Measurements from ENCODE around the gene MLYCD. TPM values are rescaled to one million over a fixed set of nuclear protein-coding genes. Genes with fewer than 3 reads are reported as not detected.

Gene MLYCD
- total RNA-seq, 2 donors from 2014 or later, result 6.1 to 7.1 TPM

DNA sequence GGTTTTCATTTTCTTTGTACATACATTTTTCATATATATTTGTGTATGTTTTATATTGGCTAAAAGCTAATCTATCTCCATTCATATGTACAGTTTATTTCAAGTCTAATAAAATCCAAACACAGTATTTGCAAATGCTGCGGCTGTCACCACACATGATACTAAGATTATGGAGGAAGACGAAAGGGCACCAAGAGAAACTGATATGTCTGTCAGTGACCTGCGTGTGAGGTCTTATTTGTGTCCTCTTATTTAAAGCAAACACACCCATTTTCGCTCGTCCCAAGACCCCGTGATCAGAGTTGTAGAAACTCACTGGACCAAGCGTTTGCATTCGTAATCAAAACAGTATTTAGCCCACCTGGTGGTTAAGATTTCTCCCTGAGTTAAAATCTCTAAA is 8.2 kb downstream of the MLYCD start:
- Mint-ChIP-seq H3K4me1 (ENCODE audit: low read depth in 2 of 2) (peaks cover 9 to 14% of the 10 kb centered on the region in 2 donors), H3K9me3 (no peaks in the 10 kb centered on the region), H3K27ac (no peak overlapping the region), H3K4me3 (no peak overlapping the region), H3K36me3 (peaks cover 4% of the 10 kb centered on the region), H3K27me3 (no peaks in the 10 kb centered on the region)
- DNase-seq (ENCODE audit: low spot score) (no peak), ATAC-seq (no peak)

DNA sequence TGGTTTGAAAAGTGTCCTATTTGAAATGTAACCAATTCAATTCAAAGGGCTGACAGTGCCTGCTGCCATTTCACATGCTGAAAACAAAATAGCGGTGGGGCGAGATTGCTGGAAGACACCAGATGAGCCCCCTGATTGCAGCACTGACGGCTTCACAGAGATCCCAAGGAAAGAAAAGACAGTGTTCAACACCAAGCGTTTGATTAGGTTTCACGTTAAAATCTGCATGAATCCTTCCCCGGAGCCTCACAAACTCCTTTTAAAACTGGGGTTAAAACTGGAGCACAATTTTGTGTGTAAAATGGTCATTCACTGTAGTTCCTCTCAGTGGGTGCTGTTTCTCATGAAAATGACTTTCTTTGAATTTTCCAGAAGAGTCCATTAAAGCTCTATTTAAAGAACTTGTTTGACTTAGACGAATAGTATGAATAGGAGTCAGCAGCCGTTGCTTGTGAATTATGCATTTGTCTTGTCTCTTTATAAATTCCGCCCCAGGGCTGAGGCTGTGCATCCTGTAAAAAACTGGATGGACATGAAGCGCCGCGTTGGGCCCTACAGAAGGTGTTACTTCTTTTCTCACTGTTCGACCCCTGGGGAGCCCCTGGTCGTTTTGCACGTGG is 8.8 kb downstream of the MLYCD start:
- H3K36me3 Mint-ChIP-seq, result peaks cover 6% of the 10 kb centered on the region
- ATAC-seq (no peak), DNase-seq (ENCODE audit: low spot score) (no peak)
- no peaks in the 10 kb centered on the region for H3K27me3 Mint-ChIP-seq
- H3K4me3 Mint-ChIP-seq, result no peak overlapping the region
- H3K4me1 Mint-ChIP-seq (ENCODE audit: low read depth in 2 of 2), result peaks cover 7 to 11% of the 10 kb centered on the region in 2 donors
- H3K27ac Mint-ChIP-seq, result no peak overlapping the region
- no peaks in the 10 kb centered on the region for H3K9me3 Mint-ChIP-seq

DNA sequence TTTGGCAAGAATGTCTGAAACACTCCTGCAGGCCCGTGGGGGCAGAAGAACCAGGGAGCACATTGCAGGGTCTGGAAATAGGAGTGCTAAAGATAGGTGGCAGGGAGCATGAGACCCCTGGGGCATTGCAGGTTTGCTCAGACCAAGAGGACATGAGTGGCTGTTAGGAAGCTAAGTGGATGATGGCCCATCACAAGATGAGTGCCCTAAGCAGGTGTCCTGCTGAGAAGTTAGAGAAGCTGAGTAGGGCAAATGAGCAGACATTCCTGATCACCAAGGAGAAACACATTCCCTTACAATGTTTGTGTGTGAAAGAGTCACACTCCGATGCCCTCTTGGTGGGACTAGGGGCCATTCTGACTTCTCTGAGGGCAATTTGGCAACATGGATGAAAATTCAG is 9.9 kb downstream of the MLYCD start:
- Mint-ChIP-seq H3K36me3 (peaks cover 6% of the 10 kb centered on the region), H3K27ac (no peak overlapping the region), H3K4me3 (no peak overlapping the region), H3K27me3 (no peaks in the 10 kb centered on the region), H3K9me3 (no peaks in the 10 kb centered on the region), H3K4me1 (ENCODE audit: low read depth in 2 of 2) (peaks cover 0 to 11% of the 10 kb centered on the region in 2 donors)
- ATAC-seq, result no peak
- no peak for DNase-seq (ENCODE audit: low spot score)

DNA sequence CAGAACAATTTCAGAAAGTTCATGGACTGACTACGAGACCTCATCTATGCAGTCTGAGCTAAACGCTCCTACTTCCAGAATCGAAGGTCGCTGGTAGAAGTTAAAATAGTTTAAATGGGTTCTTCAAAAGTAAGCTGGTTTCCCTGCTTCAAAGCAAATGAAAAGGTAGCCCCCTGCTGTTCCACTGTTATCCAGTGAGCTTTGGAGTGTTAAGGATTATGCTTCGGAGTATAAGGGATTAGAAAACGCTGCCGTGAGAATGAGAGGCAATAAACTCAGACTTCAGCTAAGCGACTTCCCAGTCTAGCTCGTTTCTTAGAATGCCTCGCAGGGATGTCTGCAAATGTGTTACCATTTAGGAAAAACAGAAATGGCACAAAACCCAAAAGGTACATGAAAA is 12.4 kb downstream of the MLYCD start:
- Mint-ChIP-seq H3K4me3 (no peak overlapping the region), H3K4me1 (ENCODE audit: low read depth in 2 of 2) (peaks cover 0 to 18% of the 10 kb centered on the region in 2 donors), H3K9me3 (no peaks in the 10 kb centered on the region), H3K36me3 (peaks cover 12% of the 10 kb centered on the region), H3K27me3 (no peaks in the 10 kb centered on the region), H3K27ac (no peak overlapping the region)
- ATAC-seq (no peak), DNase-seq (ENCODE audit: low spot score) (no peak)

DNA sequence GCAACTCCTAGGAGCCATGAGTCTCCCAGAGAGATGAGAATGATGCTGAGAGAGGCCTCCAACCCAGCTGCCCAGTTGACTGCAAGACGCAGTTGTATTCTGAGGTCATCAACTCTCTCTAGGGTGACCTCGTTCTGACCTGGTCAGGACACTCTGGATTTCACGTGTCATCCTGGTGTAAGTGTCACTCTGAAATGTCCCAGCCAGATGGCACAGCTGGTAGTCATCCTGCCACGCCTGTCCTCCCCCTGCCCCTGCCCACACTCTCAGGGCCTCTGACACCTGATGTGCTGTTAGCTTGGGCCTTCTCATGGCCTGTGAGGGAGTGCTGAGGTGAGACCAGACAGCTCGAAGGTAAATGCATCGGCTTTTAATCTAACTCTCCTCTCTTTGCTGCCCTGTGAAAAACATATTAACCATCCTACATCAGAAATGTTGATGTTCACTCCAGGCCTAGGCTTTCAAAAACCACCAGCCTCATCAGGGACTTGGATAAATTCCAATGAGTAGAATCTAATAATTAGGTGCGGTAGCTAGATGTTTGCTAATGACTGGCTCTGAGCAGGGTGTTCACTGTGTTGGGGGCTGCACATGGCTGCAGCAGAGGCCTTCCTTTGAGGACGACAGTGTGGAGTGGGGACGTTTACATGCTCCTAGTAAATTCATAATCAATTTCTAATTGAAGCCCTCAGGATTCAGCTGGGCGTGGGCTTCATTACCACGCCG is 13.8 kb downstream of the MLYCD start:
- DNase-seq (ENCODE audit: low spot score), result no peak
- no peaks in the 10 kb centered on the region for H3K27me3 Mint-ChIP-seq
- H3K27ac Mint-ChIP-seq, result no peak overlapping the region
- H3K4me3 Mint-ChIP-seq, result no peak overlapping the region
- ATAC-seq, result no peak
- H3K9me3 Mint-ChIP-seq, result no peaks in the 10 kb centered on the region
- H3K4me1 Mint-ChIP-seq (ENCODE audit: low read depth in 2 of 2), result peaks cover 0 to 18% of the 10 kb centered on the region in 2 donors
- H3K36me3 Mint-ChIP-seq, result peaks cover 13% of the 10 kb centered on the region

DNA sequence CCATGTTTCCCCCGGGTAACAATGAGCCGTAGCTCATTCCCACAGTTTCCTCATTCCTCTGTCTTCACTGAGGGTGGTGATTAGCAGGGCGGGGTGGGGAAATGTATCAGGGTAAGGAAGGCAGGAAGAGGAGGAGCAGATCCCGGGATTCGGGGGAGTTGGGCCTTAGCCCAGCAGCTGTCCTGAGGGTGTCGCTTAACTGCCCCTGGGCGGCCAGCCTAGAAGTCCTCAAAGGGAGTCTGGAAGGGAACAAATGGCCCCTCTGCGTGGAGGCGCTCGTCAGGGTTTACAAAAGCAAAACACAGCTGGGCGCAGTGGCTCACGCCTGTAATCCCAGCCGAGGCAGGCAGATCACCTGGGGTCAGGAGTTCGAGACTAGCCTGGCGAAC is 14.3 kb downstream of the MLYCD start:
- peaks cover 16% of the 10 kb centered on the region for H3K36me3 Mint-ChIP-seq
- no peak overlapping the region for H3K27ac Mint-ChIP-seq
- no peak for ATAC-seq
- H3K27me3 Mint-ChIP-seq, result no peaks in the 10 kb centered on the region
- no peak overlapping the region for H3K4me3 Mint-ChIP-seq
- DNase-seq (ENCODE audit: low spot score), result no peak
- H3K9me3 Mint-ChIP-seq, result no peaks in the 10 kb centered on the region
- H3K4me1 Mint-ChIP-seq (ENCODE audit: low read depth in 2 of 2), result peaks cover 0 to 18% of the 10 kb centered on the region in 2 donors

DNA sequence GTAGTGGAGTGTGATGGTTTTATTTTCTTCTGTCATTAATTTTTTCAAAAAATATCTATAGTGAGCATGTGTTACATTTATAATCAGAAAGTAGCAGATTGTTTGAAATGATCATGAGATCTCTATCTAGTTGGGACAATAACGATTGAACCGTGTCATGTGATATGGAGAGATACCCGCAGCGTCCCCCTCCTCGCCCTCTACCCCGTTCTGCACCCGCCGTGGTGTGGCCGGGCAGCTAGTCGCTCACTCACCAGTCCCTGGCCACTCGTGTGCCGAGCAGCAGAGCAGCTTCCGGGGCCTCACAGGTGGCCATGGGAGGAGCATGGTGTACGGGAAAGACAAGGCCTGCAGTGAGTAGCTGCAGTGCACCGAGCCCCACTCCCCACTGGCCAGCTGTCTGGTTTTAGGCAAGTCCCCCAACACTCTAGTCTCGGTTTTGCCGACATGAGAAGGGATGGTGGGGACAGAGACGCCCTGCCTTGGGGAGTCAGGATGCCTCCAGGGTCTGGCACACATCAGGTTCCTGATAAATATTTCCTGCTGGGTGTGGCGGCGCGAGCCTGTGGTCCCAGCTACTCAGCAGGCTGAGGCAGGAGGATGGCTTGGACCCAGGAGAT is 15.3 kb downstream of the MLYCD start:
- Mint-ChIP-seq H3K4me1 (ENCODE audit: low read depth in 2 of 2) (peaks cover 9 to 13% of the 10 kb centered on the region in 2 donors), H3K27ac (no peak overlapping the region), H3K4me3 (no peak overlapping the region), H3K36me3 (peaks cover 26% of the 10 kb centered on the region), H3K9me3 (no peaks in the 10 kb centered on the region), H3K27me3 (no peaks in the 10 kb centered on the region)
- ATAC-seq (no peak), DNase-seq (ENCODE audit: low spot score) (no peak)

DNA sequence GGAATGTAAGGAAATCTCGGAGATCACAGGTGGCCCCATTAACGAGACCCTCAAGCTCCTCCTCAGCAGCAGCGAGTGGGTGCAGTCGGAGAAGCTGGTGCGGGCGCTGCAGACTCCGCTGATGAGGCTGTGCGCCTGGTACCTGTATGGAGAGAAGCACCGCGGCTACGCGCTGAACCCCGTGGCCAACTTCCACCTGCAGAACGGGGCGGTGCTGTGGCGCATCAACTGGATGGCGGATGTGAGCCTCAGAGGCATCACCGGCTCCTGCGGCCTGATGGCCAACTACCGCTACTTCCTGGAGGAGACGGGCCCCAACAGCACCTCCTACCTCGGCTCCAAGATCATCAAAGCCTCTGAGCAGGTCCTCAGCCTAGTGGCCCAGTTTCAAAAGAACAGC is 16.2 kb downstream of the MLYCD start:
- ATAC-seq (no peak), DNase-seq (ENCODE audit: low spot score) (no peak)
- no peak overlapping the region for H3K27ac Mint-ChIP-seq
- H3K36me3 Mint-ChIP-seq, result peaks cover 31% of the 10 kb centered on the region
- H3K27me3 Mint-ChIP-seq, result no peaks in the 10 kb centered on the region
- H3K9me3 Mint-ChIP-seq, result no peaks in the 10 kb centered on the region
- H3K4me1 Mint-ChIP-seq (ENCODE audit: low read depth in 2 of 2), result peaks cover 11 to 13% of the 10 kb centered on the region in 2 donors
- no peak overlapping the region for H3K4me3 Mint-ChIP-seq

DNA sequence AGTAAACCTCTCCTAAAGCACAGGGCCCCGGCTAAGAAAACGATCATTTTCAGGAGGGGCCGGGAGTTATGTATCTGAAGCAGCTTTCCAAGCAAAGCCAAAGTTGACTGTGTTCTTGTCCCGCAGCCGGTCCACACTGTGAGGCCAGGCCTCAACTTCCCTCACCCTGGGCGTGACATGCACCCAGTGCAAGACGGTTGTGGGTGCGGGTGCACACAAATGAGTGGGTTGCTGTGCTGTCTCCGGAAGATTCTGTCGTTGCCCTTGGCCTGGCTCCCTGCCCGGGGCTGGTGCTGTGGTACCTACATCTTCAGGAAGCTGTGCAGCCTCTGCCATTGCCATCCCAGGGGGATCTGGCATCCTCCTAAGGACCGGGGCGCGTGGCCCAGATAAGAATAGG is 16.6 kb downstream of the MLYCD start:
- H3K9me3 Mint-ChIP-seq, result no peaks in the 10 kb centered on the region
- ATAC-seq (no peak), DNase-seq (ENCODE audit: low spot score) (no peak)
- H3K4me1 Mint-ChIP-seq (ENCODE audit: low read depth in 2 of 2), result peaks cover 11 to 13% of the 10 kb centered on the region in 2 donors
- no peaks in the 10 kb centered on the region for H3K27me3 Mint-ChIP-seq
- no peak overlapping the region for H3K4me3 Mint-ChIP-seq
- H3K27ac Mint-ChIP-seq, result no peak overlapping the region
- peaks cover 31% of the 10 kb centered on the region for H3K36me3 Mint-ChIP-seq

DNA sequence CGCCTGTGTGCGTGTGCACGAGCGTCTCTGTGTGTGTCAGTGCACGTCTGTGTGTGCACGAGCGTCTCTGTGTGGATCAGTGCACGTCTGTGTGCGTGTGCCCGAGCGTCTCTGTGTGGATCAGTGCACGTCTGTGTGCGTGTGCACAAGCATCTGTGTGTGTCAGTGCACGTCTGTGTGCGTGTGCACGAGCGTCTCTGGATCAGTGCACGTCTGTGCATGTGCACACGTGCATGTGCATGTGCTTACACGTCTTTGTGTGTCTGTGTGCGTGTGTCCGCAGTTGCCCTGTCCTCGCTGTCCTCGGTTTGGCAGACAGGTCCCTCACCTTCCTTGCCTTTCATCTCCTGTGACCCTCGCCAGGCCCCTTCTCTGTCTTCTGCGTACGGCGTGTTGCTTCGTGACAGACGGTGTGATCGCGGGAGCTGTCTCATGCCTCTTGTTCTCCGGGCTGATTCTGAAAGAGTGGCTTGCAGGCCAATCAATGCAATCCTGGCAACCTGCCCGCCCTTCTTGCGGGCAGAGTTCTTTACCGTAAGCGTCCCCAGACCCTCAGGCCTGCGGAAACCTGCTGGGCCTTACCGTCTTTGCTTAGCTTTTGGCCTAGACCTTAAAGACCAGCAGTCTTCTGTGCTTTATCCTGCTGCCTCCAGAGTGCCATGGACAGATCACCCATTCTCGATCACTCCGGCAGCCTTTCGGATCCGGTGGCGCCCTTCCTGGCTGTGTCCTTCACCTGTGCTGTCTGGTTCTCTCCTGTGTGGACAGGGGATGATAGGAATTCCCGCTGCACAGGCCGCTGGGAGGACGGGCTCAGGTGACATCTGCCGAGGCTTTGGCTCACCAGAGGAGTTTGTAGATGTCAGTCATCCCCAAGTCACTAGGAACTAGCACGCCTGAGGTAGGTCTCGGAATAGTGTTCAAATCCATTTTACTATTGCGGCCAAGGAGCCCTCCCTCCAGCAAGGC is 18.5 kb downstream of the MLYCD start:
- Mint-ChIP-seq H3K27ac (no peak overlapping the region), H3K4me1 (ENCODE audit: low read depth in 2 of 2) (peaks cover 11 to 13% of the 10 kb centered on the region in 2 donors)

DNA sequence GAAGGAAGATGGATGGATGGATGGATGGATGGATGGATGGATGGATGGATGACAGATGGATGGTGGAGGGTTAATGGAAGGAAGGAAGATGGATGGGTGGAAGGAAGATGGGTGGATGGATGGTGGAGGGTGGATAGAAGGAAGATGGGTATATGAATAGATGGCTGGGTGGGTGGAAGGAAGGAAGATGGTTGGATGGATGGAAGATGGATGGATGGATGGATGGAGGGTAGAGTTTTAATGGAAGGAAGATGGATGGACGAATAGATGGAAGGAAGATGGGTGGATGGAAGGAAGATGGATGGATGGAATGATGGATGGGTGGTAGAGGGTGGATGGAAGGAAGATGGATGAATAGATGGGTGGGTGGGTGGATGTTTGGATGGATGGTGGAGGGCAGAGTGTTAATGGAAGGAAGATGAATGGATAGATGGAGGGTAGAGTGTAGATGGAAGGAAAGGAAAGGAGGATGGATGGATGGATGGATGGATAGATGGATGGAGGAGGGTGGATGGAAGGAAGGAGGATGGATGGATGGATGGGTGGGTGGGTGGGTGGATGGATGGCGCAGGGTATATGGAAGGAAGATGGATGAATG is 22.1 kb downstream of the MLYCD start:
- H3K9me3 Mint-ChIP-seq, result no peaks in the 10 kb centered on the region
- DNase-seq (ENCODE audit: low spot score) (no peak), ATAC-seq (no peak)
- peaks cover 22% of the 10 kb centered on the region for H3K36me3 Mint-ChIP-seq
- H3K4me1 Mint-ChIP-seq (ENCODE audit: low read depth in 2 of 2), result peaks cover 11% of the 10 kb centered on the region in 2 donors
- no peak overlapping the region for H3K4me3 Mint-ChIP-seq
- H3K27me3 Mint-ChIP-seq, result no peaks in the 10 kb centered on the region
- no peak overlapping the region for H3K27ac Mint-ChIP-seq

More for the DNA sequence above, 18.5 kb downstream of the MLYCD start:
- ATAC-seq (no peak), DNase-seq (ENCODE audit: low spot score) (no peak)
- Mint-ChIP-seq H3K27me3 (no peaks in the 10 kb centered on the region), H3K9me3 (no peaks in the 10 kb centered on the region), H3K36me3 (peaks cover 25% of the 10 kb centered on the region), H3K4me3 (no peak overlapping the region)

DNA sequence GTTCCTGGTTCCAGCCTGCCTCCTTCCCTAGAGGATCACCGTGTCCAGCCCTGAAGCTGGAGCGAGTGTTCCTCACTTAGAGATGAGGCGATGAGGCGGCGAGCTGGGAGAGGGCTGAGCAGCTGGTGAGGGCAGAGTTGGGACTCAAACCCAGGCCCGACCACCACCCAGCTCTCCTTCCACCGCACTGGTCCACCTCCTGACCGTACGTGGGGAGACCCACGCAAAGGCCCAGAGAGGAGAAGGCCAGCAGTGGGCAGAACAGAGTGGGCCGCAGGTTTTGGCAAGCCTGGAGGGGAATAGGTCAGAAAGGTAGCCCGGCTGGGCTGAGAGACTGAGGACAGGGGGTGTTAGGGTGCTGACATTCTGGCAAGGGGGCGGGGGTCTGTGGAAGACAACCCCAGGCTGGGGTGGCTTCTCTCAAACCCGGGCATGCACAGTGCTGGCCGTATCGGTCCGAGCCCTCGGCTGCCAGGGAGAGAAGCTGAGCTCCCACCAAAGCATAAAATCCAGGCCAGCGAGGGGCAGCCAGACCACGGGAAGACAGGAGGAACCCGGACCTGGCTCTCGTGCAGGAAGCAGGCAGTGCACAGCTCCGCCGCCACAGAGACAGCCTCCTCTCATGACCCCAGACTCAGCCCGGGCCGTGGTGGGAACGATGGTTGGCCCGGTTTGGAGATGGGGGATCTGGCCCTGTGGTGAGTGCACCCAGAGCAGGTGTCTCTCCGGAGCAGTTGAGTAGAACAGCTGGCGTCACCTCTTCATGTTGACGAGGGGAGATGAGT is 24.9 kb downstream of the MLYCD start:
- H3K27me3 Mint-ChIP-seq, result no peaks in the 10 kb centered on the region
- no peak overlapping the region for H3K4me3 Mint-ChIP-seq
- peaks cover 9 to 19% of the 10 kb centered on the region in 2 donors for H3K4me1 Mint-ChIP-seq (ENCODE audit: low read depth in 2 of 2)
- DNase-seq (ENCODE audit: low spot score), result no peak
- peaks cover 9% of the 10 kb centered on the region for H3K36me3 Mint-ChIP-seq
- no peaks in the 10 kb centered on the region for H3K9me3 Mint-ChIP-seq
- ATAC-seq, result no peak
- H3K27ac Mint-ChIP-seq, result no peak overlapping the region

DNA sequence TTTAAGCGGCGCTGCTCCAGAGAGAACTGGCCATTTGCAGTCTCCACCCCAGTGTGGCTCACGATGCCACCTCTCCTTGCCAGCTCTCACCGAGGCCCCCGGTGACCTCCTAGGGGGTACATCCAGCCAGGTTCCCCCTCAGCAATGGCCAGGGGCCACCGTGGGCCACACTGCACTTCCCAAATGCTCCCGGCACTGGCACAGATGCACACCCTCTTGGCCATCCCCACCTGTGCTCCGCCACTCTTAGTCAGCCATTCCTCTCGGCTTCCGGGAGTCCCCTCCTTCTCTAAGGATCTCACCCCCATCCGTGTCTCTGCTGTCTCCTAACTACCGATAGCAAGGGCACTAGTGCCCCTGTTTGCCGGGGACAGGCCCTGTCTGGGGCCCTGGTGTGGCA is 25.8 kb downstream of the MLYCD start:
- ATAC-seq (no peak), DNase-seq (ENCODE audit: low spot score) (no peak)
- no peaks in the 10 kb centered on the region for H3K9me3 Mint-ChIP-seq
- H3K36me3 Mint-ChIP-seq, result peaks cover under 1% of the 10 kb centered on the region
- no peak overlapping the region for H3K27ac Mint-ChIP-seq
- H3K4me3 Mint-ChIP-seq, result no peak overlapping the region
- H3K4me1 Mint-ChIP-seq (ENCODE audit: low read depth in 2 of 2), result peaks cover 6 to 22% of the 10 kb centered on the region in 2 donors
- H3K27me3 Mint-ChIP-seq, result no peaks in the 10 kb centered on the region

All from natural killer cell treated with Interleukin-12 subunit alpha and Interleukin-12 subunit beta and Interleukin-15 and Interleukin-18, amount 100 ng/mL, for 72 hours (primary cell).